ENCODE results near the gene USHBP1.

Gene USHBP1

DNA sequence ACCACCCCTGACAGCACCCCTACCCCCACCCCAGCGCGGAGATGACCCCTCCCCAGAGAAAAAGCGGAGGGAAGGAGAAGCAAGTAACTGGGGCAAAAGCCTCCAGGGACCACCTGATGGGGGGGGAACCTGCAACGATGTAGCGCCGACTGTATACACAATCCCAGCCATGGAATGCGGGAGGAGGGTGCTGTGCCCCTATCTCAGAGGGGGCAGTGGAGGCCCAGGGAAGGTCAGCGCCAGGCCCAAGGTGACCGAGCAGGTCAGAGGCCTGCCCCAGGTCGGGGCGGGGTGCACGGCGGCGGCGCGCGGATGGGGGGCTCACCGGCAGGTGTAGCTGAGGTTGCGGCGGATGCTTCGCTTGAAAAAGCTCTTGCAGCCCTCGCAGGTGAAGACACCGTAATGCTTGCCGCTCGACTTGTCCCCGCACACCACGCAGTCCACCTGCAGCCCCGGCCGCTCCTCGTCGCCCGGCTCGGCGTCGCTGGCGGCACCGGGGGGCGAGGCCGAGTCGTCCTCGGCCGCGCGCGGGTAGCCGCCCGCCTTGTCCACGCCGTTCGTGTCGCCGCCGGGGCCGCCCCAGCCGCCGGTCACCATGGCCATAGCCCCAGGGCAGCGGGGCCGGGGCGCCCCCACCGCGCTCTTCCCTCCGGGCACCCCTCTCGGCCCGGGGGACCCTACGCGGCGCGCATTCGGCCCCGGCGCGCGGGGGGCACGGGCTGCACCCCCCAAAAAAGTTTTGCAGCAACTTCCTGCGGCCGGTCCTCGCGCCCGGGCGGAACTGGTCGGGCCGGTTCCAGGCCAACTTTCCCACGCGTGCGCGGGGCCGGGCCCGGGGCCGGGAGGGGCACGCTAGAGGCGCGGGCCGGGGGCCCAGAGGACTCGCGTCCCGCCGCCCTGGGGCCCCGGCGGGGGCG is 19.7 kb downstream of the USHBP1 start:
- peak overlapping the region; percentile 93 for H3K27ac ChIP-seq
- no peak for TF ChIP-seq CTCF (conservative IDR thresholded peaks at IDR 0.05)

DNA sequence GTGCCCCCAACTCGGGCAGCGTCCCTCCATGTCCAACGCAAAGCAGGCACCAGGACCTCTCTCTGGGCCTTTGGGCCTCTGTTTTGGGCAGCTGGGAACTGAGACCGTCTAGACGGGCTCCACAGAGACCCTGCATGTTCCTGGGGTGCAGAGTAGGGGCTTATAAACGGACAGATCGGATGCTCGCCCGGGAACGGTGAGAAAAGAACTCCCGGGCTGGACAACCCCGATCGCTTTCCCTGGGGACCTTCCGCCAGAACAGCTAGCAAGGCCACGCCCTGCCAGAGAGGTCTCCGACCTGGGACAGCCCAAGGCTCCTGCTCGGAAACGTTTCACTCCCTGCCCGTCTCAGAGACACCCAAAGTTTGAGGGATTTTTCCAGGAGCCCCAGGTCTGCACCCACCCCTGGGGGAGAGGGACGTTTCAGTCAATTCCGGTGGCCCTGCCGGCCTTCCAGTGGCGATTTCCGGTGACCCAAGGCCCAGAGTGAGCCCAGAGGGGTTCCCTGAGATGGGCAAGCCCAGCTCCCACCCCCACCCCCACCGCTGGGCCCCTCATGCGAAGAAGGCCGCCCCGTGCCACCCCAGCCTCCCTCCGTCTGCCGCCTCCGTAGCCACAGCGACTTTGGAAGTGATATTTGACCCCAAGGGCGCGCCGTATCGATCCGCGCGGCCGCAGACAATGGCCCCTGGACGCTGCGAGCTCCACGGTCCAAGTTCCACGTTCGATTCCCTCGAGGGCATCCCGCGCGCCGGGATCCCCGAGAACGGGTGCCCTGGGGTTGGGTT is 20.5 kb downstream of the USHBP1 start:
- peak overlapping the region; percentile 93 for H3K27ac ChIP-seq

DNA sequence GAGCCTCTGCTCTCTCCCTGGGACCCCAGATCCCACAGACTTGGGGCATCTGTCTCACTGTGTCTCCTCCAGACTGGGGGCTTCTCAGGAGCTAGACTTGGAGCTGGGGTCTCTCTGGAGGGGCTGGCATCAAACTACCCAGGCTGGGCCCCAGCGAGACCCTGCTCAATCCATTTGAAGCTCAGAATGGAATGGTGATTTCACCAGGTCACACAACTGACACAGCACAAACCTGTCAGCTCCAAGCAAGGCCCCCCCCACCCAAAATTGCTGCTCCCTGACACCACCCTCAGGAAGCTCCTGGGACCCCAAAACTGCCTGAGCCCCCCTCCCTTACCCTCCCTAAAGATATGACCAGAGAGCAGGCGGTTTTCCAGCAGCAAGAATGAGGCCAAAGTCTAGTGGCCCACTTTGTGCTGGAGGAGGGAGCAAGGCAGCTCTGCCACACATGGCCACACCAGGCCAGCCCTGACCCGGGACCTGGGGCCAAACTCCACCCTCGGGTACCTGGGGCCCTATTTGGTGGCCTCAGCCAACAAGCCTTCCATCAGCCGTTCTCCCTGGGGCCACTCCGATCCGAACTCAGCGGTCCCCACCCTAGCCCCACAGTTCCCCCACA is 21.2 kb downstream of the USHBP1 start:
- peak overlapping the region; percentile 93 for H3K27ac ChIP-seq
- TF ChIP-seq CTCF (conservative IDR thresholded peaks at IDR 0.05): no peak

More for the DNA sequence above, 20.5 kb downstream of the USHBP1 start:
- TF ChIP-seq CTCF (conservative IDR thresholded peaks at IDR 0.05): no peak

DNA sequence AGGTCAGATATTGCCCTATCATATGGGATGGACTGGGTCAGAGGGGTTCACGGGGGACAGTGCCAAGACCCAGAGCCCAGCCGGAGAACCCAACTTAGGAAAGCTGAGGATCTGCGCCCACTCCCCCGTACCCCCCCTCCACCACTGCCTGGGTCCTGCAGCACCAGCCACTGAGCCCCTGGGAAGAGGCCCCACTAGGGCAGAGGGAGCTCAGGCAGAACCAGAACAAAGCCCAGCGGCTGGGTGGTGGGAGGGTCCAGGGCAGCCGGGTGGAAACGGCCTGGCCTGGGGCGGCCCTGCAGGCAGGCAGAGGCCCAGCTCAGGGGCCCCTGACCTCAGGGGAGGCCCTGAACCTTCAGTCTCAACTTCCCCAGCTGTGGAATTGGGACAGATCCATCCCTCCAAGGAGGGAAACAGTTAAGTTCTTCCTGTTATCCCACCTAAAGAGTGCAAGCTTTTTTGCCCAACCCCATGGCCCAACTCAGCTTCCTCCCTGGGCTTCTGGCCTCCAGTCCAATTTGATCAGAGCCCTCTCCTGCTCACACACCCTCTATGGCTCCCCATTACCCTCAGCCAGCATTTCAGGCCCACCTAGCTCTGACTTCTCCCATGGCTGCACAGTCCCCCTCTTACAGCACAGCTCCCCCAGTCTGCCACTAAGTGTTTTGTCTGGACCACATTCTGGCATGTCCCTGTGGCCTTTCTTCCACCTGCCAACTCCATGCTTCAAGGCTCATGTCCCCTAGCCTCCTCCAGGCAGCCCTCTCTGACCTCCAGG is 21.9 kb downstream of the USHBP1 start:
- peak overlapping the region; percentile 93 for H3K27ac ChIP-seq
- TF ChIP-seq CTCF (conservative IDR thresholded peaks at IDR 0.05): no peak

- no peak for TF ChIP-seq CTCF (conservative IDR thresholded peaks at IDR 0.05)
- H3K27ac ChIP-seq: no peak overlapping the region
Measured at GRCh38 chr19:17240826-17241399, 23.6 kb downstream of the USHBP1 start.

DNA sequence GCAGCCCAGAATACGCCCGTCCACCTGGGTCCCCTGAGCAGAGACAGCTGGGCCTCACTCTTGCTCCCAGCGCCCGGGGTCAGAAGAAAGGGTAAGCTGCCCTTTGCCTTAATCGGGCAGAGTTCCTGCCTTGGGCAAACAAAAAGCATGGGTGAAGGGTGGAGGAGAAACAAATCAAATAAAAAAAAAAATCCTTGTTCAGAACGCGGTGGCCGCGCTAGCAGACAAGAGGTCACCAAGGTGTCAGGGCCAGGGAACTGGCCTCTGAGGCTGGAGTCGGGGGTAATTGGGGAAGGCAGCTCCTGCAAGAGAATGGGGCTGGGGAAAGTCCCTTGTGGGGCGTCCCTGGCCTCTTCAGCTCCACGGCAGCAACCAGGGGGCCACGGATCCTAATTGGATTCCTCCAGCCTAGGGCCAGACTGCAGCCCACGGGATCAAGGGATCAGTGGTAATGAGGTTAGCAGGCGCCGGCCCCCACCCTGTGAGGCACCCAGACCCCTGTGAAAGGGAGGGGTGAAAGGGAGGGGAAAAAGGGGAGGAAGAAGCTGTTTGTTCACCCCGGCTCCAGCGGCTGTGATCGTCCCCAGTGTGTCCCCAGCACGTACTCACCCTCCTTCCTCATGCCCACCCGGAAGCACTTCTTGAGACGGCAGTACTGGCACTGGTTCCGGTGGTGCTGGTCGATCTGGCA is 24.3 kb downstream of the USHBP1 start:
- TF ChIP-seq CTCF (conservative IDR thresholded peaks at IDR 0.05): no peak
- H3K27ac ChIP-seq: peak overlapping the region; percentile 23; the same call in 1 of the 2 replicates
